OCI-LY1 (cell line): ENCODE data around the gene MTHFSD.

ENCODE experiments used
- H2AFZ ChIP-seq: fragments of 200-600 bp; sonication (generic), shearing (Covaris generic); 2 replicates; pipeline ENCODE4 v1.6.0; 2014; ENCODE audit warnings: antibody characterized with exemption, mild to moderate bottlenecking, low read length
- H3F3A ChIP-seq: fragments of 200-600 bp; sonication (generic), shearing (Covaris generic); 2 replicates; pipeline ENCODE4 v1.6.0; 2014; ENCODE audit warnings: mild to moderate bottlenecking, antibody characterized with exemption, low read length, moderate library complexity; ENCODE audit not compliant: insufficient read depth
- H3K27ac ChIP-seq: fragments of 200-600 bp; sonication (generic); 2 replicates; pipeline ENCODE4 v1.5.1; 2014; ENCODE audit warnings: low read length, mixed run types, mild to moderate bottlenecking, low read depth; ENCODE audit not compliant: poor library complexity, severe bottlenecking
- H3K27me3 ChIP-seq: fragments of 200-600 bp; sonication (generic); 2 replicates; pipeline ENCODE4 v1.6.0; 2014; ENCODE audit warnings: antibody characterized with exemption, mild to moderate bottlenecking, low read length, moderate library complexity; ENCODE audit not compliant: insufficient read depth
- H3K36me3 ChIP-seq: fragments of 200-600 bp; sonication (generic); 2 replicates; pipeline ENCODE4 v1.6.1; 2014; ENCODE audit warnings: mild to moderate bottlenecking, antibody characterized with exemption, low read length, moderate library complexity, mixed read lengths; ENCODE audit not compliant: insufficient read depth
- H3K4me1 ChIP-seq: fragments of 200-600 bp; sonication (generic); 2 replicates; pipeline ENCODE4 v1.5.1; 2014; ENCODE audit warnings: mild to moderate bottlenecking, low read length, moderate library complexity; ENCODE audit not compliant: insufficient read depth, severe bottlenecking
- H3K4me2 ChIP-seq: fragments of 200-600 bp; sonication (generic), shearing (Covaris generic); 2 replicates; pipeline ENCODE4 v1.6.1; 2014; ENCODE audit warnings: low read length
- H3K4me3 ChIP-seq: fragments of 200-600 bp; sonication (generic); 2 replicates; pipeline ENCODE4 v1.5.1; 2014; ENCODE audit warnings: low read length, low read depth, mild to moderate bottlenecking, mixed read lengths; ENCODE audit not compliant: poor library complexity, severe bottlenecking
- H3K79me2 ChIP-seq: fragments of 200-600 bp; shearing (Covaris generic); 2 replicates; pipeline ENCODE4 v1.6.1; 2016; ENCODE audit warnings: mixed run types, low read length, mixed read lengths; ENCODE audit not compliant: insufficient read depth
- H3K9ac ChIP-seq: fragments of 200-600 bp; sonication (generic), shearing (Covaris generic); 2 replicates; pipeline ENCODE4 v1.6.1; 2014; ENCODE audit warnings: mild to moderate bottlenecking, low read length, mixed read lengths
- H3K9me2 ChIP-seq: fragments of 200-600 bp; sonication (generic), shearing (Covaris generic); 2 replicates; pipeline ENCODE4 v1.6.1; 2014; ENCODE audit warnings: low read depth, mild to moderate bottlenecking, low read length, mixed read lengths
- H3K9me3 ChIP-seq: fragments of 200-600 bp; shearing (Covaris generic); 2 replicates; pipeline ENCODE4 v1.6.1; 2014; ENCODE audit warnings: low read length, mixed read lengths
- H4K20me1 ChIP-seq: fragments of 200-600 bp; sonication (generic), shearing (Covaris generic); 2 replicates; pipeline ENCODE4 v1.6.0; 2016; ENCODE audit warnings: mild to moderate bottlenecking, low read length; ENCODE audit not compliant: insufficient read depth
- CTCF ChIP-seq: fragments of 200-600 bp; sonication (generic), shearing (Covaris generic); IDR thresholded peaks from 2 replicates; pipeline ENCODE4 v1.5.1; 2017; ENCODE audit warnings: mild to moderate bottlenecking, antibody characterized with exemption, low read length, moderate library complexity, mixed read lengths
- EZH2 ChIP-seq: fragments of 200-600 bp; sonication (generic), shearing (Covaris generic); IDR thresholded peaks from 2 replicates; pipeline ENCODE4 v1.8.0; 2017; ENCODE audit warnings: borderline replicate concordance, mixed run types, mild to moderate bottlenecking, antibody characterized with exemption, low read length, moderate library complexity, mixed read lengths

The MTHFSD gene

GRCh38 chr16:86529160-86529559 lies 25.9 kb downstream of the MTHFSD start:
- Histone ChIP-seq H3K4me1 (no peaks in the 10 kb centered on the region), H3K9me2 (no peaks in the 10 kb centered on the region), H3K79me2 (no peaks in the 10 kb centered on the region), H3K36me3 (no peaks in the 10 kb centered on the region), H3K4me2 (no peak overlapping the region), H2AFZ (no peak overlapping the region), H3F3A (no peaks in the 10 kb centered on the region), H3K27ac (no peak overlapping the region), H3K9me3 (no peaks in the 10 kb centered on the region), H3K4me3 (no peak overlapping the region), H3K27me3 (no peaks in the 10 kb centered on the region), H4K20me1 (no peaks in the 10 kb centered on the region), H3K9ac (no peak overlapping the region)
- TF ChIP-seq CTCF (no peak), EZH2 (no peak)

GRCh38 chr16:86528061-86528929 lies 26.7 kb downstream of the MTHFSD start:
- no peaks in the 10 kb centered on the region for H3K4me1 ChIP-seq
- no peaks in the 10 kb centered on the region for H3K9me3 ChIP-seq
- no peak overlapping the region for H3K4me3 ChIP-seq
- H3K4me2 ChIP-seq, result no peak overlapping the region
- H3K9ac ChIP-seq, result no peak overlapping the region
- TF ChIP-seq CTCF, result no peak
- no peak for TF ChIP-seq EZH2
- H3K36me3 ChIP-seq, result no peaks in the 10 kb centered on the region
- no peaks in the 10 kb centered on the region for H3F3A ChIP-seq
- no peak overlapping the region for H2AFZ ChIP-seq
- H3K9me2 ChIP-seq, result no peaks in the 10 kb centered on the region
- H3K27ac ChIP-seq, result no peak overlapping the region
- no peaks in the 10 kb centered on the region for H3K79me2 ChIP-seq
- H4K20me1 ChIP-seq, result no peaks in the 10 kb centered on the region
- no peaks in the 10 kb centered on the region for H3K27me3 ChIP-seq

- H3K79me2 ChIP-seq, result no peaks in the 10 kb centered on the region
- no peaks in the 10 kb centered on the region for H3K9me2 ChIP-seq
- H3K9me3 ChIP-seq, result no peaks in the 10 kb centered on the region
- H3K27me3 ChIP-seq, result no peaks in the 10 kb centered on the region
- no peaks in the 10 kb centered on the region for H4K20me1 ChIP-seq
- no peak overlapping the region for H3K4me3 ChIP-seq
- H3K4me1 ChIP-seq, result no peaks in the 10 kb centered on the region
- H3K27ac ChIP-seq, result no peak overlapping the region
- H3K4me2 ChIP-seq, result no peak overlapping the region
- H3K9ac ChIP-seq, result no peak overlapping the region
- H3K36me3 ChIP-seq, result no peaks in the 10 kb centered on the region
- TF ChIP-seq EZH2 (no peak), CTCF (no peak)
- no peaks in the 10 kb centered on the region for H3F3A ChIP-seq
- no peak overlapping the region for H2AFZ ChIP-seq
These were observed 27.7 kb downstream of the MTHFSD start for GRCh38 chr16:86527366-86527765.
